Activated naive CD8-positive, alpha-beta T cell treated with anti-CD3 and anti-CD28 coated beads, Interleukin-2, amount 10 ng/mL, durations not matched to agents 7 days and 5 days (primary cell): Measurements from ENCODE around the gene ZNF333. TPM values are rescaled to one million over a fixed set of nuclear protein-coding genes. Genes with fewer than 3 reads are reported as not detected.
"Not testable (repeated sequence)": the region's sequence is repeated elsewhere in the genome, so short reads cannot be mapped to it uniquely, and the experiment has no call there.

Experiments
- ATAC-seq: fragments of 150-1000 bp; cut with Tn5 transposase; one replicate; pipeline ENCODE4 v1.10.0; 2021; ENCODE audit warnings: low read depth, moderate library complexity
- POLR2A ChIA-PET: fragments of 350-600 bp; sonication (Branson Sonifier 250); formaldehyde crosslinking; loops from one replicate; lab custom pipeline; 2021; ENCODE audit warnings: antibody characterized with exemption; lab: Charles Lee
- DNase-seq: peaks from one replicate; pipeline ENCODE4 v3.0.0; 2021
- H3K27ac Mint-ChIP-seq: one replicate; pipeline ENCODE4 v1.8.0; 2022; ENCODE audit warnings: mild to moderate bottlenecking, mixed read lengths
- H3K27me3 Mint-ChIP-seq: one replicate; pipeline ENCODE4 v1.8.0; 2022; ENCODE audit warnings: mild to moderate bottlenecking, moderate library complexity, mixed read lengths
- H3K36me3 Mint-ChIP-seq: one replicate; pipeline ENCODE4 v1.8.0; 2021; ENCODE audit warnings: mild to moderate bottlenecking, mixed read lengths
- H3K4me1 Mint-ChIP-seq: one replicate; pipeline ENCODE4 v1.8.0; 2021; ENCODE audit warnings: mixed read lengths
- H3K4me3 Mint-ChIP-seq: one replicate; pipeline ENCODE4 v1.8.0; 2022; ENCODE audit warnings: mild to moderate bottlenecking, moderate library complexity, mixed read lengths
- H3K9me3 Mint-ChIP-seq: one replicate; pipeline ENCODE4 v1.8.0; 2021; ENCODE audit warnings: mixed read lengths
- total RNA-seq, 2 experiments: library from RNA; stranded (reverse); gene quantifications; one replicate each; pipeline ENCODE4 v1.2.3, GENCODE V29; 2021

The ZNF333 gene
- total RNA-seq, 2 experiments from 2014 or later: 16.8 to 19.0 TPM

DNA sequence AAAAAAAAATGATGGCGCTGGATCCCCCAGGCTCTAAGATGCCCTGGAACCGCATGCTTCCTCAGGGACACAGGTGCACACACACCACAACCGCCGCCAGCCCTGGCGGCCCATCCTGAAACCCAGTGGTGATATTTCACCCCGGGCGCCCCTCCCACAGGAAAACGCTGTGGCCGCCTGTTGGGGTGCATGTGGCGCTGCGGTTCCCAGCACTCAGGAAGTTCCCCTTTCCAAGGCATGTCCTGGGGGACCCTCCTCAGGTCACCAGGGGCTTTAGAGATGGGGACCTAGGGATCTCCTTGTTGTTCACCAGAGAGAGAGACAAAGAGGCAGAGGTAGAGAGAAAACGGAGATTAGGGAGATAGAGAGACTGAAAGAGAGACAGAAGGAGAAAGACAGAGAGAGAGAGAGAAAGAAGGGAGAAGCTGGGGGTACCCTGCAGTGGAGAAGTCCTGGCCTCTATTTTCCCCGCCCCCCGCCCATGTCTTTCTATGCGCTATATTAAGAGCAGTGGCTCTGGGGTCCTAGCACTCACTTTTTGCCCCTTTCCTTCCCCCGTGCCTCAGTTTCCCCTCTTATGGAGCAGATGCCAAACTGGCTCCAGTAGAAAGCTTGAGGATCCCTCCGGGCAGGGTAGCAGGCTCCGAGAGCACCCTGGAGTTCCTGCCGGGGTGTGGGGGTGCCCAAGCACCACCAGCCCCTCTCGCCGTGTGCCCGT lies 86.2 kb downstream of the ZNF333 start:
- H3K27me3 Mint-ChIP-seq: peaks cover 32% of the 10 kb centered on the region
- peaks cover 6% of the 10 kb centered on the region for H3K4me1 Mint-ChIP-seq
- peak overlapping the region; percentile 12 for H3K4me3 Mint-ChIP-seq
- H3K36me3 Mint-ChIP-seq: no peaks in the 10 kb centered on the region
- POLR2A ChIA-PET: no interaction called here
- H3K27ac Mint-ChIP-seq: no peak overlapping the region
- DNase-seq: no peak
- H3K9me3 Mint-ChIP-seq: no peaks in the 10 kb centered on the region
- ATAC-seq: no peak

DNA sequence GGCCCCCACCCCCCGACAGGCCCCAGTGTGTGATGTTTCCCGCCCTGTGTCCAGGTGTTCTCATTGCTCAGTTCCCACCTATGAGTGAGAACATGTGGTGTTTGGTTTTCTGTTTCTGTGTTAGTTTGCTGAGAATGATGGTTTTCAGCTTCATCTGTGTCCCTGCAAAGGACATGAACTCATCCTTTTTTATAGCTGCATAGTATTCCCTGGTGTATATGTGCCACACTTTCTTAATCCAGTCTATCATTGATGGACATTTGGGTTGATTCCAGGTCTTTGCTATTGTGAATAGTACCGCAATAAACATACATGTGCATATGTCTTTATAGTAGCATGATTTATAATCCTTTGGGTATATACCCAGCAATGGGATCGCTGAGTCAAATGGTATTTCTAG lies 87.8 kb downstream of the ZNF333 start:
- H3K4me1 Mint-ChIP-seq, POLR2A ChIA-PET, H3K4me3 Mint-ChIP-seq, DNase-seq, H3K36me3 Mint-ChIP-seq, ATAC-seq, H3K9me3 Mint-ChIP-seq, H3K27ac Mint-ChIP-seq: not testable (repeated sequence)
- H3K27me3 Mint-ChIP-seq: peaks cover 30% of the 10 kb centered on the region

DNA sequence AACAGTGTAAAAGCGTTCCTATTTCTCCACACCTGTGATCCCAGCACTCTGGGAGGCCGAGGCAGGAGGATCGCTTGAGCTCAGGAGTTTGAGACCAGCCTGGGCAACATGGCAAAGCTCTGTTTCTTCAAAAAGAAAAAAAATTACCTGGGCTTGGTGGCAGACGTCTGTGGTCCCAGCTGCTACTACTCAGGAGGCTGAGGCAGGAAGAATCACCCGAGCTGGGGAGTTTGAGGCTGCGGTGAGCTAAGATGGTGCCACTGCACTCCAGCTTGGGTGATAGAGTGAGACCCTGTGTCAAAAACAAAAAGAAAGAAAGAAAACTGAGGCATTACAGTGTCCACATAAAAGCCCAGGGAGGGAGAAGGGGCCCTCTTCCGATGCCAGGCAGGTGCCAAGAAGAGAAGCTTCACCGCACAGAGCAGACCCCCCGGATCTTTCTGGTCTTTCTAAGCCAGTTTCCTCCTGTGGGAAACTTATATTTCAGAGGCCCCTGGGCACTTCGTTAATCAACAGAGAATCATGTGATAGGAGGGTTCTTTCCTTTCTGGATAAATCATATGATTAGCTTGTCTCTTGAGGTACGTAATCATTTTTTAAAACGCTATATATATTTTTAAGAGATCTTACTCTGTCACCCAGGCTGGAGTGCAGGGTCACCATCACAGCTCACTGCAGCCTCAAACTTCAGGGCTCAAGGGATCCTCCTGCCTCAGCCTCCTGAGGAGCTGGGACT lies 88.4 kb downstream of the ZNF333 start, which contains the start of gene ADGRE2:
Gene ADGRE2 (minus strand): TSS at position 451 of the 736 bp plus-strand sequence. CDS start 1,804 bp downstream, outside the sequence.
- DNase-seq, H3K4me3 Mint-ChIP-seq, H3K36me3 Mint-ChIP-seq, H3K27ac Mint-ChIP-seq, H3K9me3 Mint-ChIP-seq, ATAC-seq, H3K4me1 Mint-ChIP-seq: not testable (repeated sequence)
- POLR2A ChIA-PET: interaction anchor here (0.6 kb wide), 1 partner anchor 87 kb away, joined by 3 read pairs; no protein-coding TSS in a partner anchor
- H3K27me3 Mint-ChIP-seq: peaks cover 36% of the 10 kb centered on the region

DNA sequence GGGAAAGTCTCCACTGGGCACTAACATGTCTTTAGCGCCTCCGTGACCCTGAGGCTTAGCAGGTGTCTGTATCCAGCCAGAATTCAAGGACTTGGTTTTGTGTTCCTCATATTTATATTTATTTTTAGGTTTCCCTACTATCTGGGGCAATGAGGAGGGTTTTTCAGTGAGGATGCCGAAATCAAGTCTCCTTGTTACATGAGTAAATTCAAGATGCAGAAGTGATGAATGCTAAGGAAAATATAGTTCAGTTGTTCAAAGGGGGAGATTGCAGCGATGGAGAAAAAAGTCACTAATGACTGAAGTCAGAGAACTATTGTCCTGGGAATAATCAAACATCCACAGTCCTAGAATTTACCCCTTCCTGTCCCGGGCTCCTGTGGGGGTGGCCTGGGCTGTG lies 89.3 kb downstream of the ZNF333 start:
- ATAC-seq: no peak
- H3K4me1 Mint-ChIP-seq: peaks cover 6% of the 10 kb centered on the region
- H3K27me3 Mint-ChIP-seq: peaks cover 33% of the 10 kb centered on the region
- DNase-seq: no peak
- H3K27ac Mint-ChIP-seq: no peak overlapping the region
- no peaks in the 10 kb centered on the region for H3K9me3 Mint-ChIP-seq
- no peak overlapping the region for H3K4me3 Mint-ChIP-seq
- POLR2A ChIA-PET: no interaction called here
- H3K36me3 Mint-ChIP-seq: no peaks in the 10 kb centered on the region

DNA sequence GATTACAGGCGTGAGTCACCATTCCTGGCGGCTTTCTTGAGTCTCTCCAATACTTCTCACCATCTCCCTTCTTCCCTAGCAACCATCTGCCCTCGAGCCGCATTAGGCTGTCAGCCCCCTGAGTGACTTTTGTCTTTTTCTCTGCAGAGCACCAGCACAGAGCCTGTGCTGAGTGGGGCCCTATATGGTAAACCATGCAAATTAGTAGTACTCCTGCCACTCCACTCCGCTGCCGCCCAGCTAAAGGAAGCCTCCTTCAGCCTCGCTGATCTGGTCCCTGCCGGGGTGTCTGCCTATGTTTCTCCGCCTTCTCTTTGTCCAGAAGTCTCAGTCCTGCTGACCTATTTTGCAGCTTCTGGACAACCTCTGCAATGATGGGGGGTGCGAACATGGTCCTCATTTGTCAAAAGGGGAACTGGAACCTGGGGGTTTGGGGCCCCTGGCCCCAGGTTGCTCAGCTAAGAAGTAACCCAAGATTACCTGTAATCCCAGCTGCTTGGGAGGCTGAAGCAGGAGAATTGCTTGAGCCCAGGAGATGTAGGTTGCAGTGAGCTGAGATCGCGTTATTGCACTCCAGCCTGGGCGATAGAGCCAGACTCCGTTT lies 90.9 kb downstream of the ZNF333 start:
- H3K4me3 Mint-ChIP-seq, DNase-seq, H3K27ac Mint-ChIP-seq, ATAC-seq, POLR2A ChIA-PET, H3K4me1 Mint-ChIP-seq, H3K9me3 Mint-ChIP-seq, H3K36me3 Mint-ChIP-seq: not testable (repeated sequence)
- H3K27me3 Mint-ChIP-seq: peaks cover 36% of the 10 kb centered on the region

DNA sequence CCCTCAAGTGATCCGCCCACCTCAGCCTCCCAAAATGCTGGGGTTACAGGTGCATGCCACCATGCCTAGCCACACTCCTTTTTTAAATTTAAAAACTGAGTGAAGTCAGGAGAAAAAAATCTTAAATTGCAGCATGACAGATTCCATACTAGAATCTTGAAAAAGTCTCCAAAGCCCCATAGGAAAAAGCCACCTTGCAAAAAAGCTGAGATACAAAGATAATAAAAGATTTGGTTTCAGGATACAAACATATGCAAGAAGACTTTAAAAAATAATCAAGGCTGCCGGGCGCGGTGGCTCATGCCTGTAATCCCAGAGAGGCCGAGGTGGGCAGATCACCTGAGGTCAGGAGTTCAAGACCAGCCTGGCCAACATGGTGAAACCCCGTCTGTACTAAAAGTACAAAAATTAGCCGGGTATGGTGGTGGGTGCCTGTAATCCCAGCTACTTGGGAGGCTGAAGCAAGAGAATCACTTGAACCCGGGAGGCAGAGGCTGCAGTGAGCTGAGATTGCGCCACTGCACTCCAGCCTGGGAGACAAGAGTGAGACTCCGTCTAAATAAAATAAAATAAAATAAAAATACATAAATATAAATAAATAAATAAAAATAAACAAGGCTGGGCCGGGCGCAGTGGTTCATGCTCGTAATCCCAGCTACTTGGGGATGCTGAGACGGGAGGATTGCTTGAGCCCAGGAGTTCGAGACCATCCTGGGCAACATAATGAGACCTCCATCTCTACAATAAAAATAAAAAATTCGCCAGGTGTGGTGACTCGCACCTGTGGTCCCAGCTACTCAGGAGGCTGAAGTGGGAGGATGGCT lies 92.1 kb downstream of the ZNF333 start:
- H3K27ac Mint-ChIP-seq, H3K4me1 Mint-ChIP-seq: not testable (repeated sequence)
- POLR2A ChIA-PET: interaction anchor here (0.6 kb wide), 1 partner anchor 146 kb away, joined by 3 read pairs; no protein-coding TSS in a partner anchor

GRCh38 chr19:14782626-14783409 lies 93.0 kb downstream of the ZNF333 start:
- POLR2A ChIA-PET: no interaction called here
- ATAC-seq (no peak), DNase-seq (no peak)
- H3K36me3 Mint-ChIP-seq: no peaks in the 10 kb centered on the region
- peaks cover 6% of the 10 kb centered on the region for H3K4me1 Mint-ChIP-seq
- H3K9me3 Mint-ChIP-seq: no peaks in the 10 kb centered on the region
- peaks cover 22% of the 10 kb centered on the region for H3K27me3 Mint-ChIP-seq
- no peak overlapping the region for H3K27ac Mint-ChIP-seq
- no peak overlapping the region for H3K4me3 Mint-ChIP-seq

More for the DNA sequence above, 92.1 kb downstream of the ZNF333 start:
- H3K9me3 Mint-ChIP-seq, H3K4me3 Mint-ChIP-seq, DNase-seq, H3K36me3 Mint-ChIP-seq, ATAC-seq: not testable (repeated sequence)
- H3K27me3 Mint-ChIP-seq: peaks cover 27% of the 10 kb centered on the region

Other genes with a start within 250 kb of the ZNF333 start
- gene PTGER1, start 214.7 kb upstream of the ZNF333 start, total RNA-seq: under 1 TPM; 0.34 to 0.36 TPM
- gene GIPC1, start 193.9 kb upstream of the ZNF333 start, total RNA-seq: 10 to 100 TPM; 31.7 to 32.4 TPM
- gene DNAJB1, start 171.7 kb upstream of the ZNF333 start, total RNA-seq: 100 to 1,000 TPM; 103 to 110 TPM
- gene TECR, start 160.5 kb upstream of the ZNF333 start, total RNA-seq: 100 to 1,000 TPM; 161 to 168 TPM
- gene NDUFB7, start 118.0 kb upstream of the ZNF333 start, total RNA-seq: 100 to 1,000 TPM in 1 of 2 experiments, 10 to 100 TPM in 1; 90.7 to 108 TPM
- under 1 TPM in 1 of 2 experiments, not detected in 1; 0.17 TPM for gene CLEC17A, start 107.0 kb upstream of the ZNF333 start, total RNA-seq
- gene ADGRE3, start 15.2 kb upstream of the ZNF333 start, total RNA-seq: not detected
- under 1 TPM; 0.44 to 0.54 TPM for gene ADGRE2, start 88.5 kb downstream of the ZNF333 start, total RNA-seq
- not detected for gene OR7A5, start 145.1 kb downstream of the ZNF333 start, total RNA-seq
- gene OR7C1, start 145.1 kb downstream of the ZNF333 start, total RNA-seq: not detected
- not detected for gene OR7A10, start 158.9 kb downstream of the ZNF333 start, total RNA-seq
- not detected for gene OR7A17, start 196.1 kb downstream of the ZNF333 start, total RNA-seq